CD4-positive, alpha-beta memory T cell (primary cell): ENCODE data around the gene CORO2B. TPM values are rescaled to one million over a fixed set of nuclear protein-coding genes. Genes with fewer than 3 reads are reported as not detected.
A peak's percentile ranks its signal among the peaks of the same experiment; 100 is the strongest.

ENCODE experiments used
- CTCF ChIA-PET: fragments of 350-600 bp; sonication (Branson Sonifier 250); formaldehyde crosslinking; loops from one replicate; lab custom pipeline; 2021; ENCODE audit warnings: inconsistent platforms; ENCODE audit not compliant: partially characterized antibody; lab: Charles Lee
- POLR2A ChIA-PET: fragments of 350-600 bp; sonication (Branson Sonifier 250); formaldehyde crosslinking; loops from one replicate; lab custom pipeline; 2021; ENCODE audit not compliant: partially characterized antibody; lab: Charles Lee
- DNase-seq, 5 donors: peaks; one replicate each; pipeline versions ENCODE4 v3.0.0 to v3.0.0-alpha.2; 2020 to 2022; ENCODE audit warnings: mixed read lengths in 1 of 5
- H3K27ac ChIP-seq: one replicate; pipeline ENCODE4 v1.7.0; 2013; ENCODE audit warnings: low read depth, low read length
- H3K27me3 ChIP-seq: 2 replicates; pipeline ENCODE4 v1.7.0; 2013; ENCODE audit warnings: mild to moderate bottlenecking, low read length, moderate library complexity; ENCODE audit not compliant: insufficient read depth
- H3K36me3 ChIP-seq: 2 replicates; pipeline ENCODE4 v1.7.0; 2013; ENCODE audit warnings: mild to moderate bottlenecking, low read length, moderate library complexity; ENCODE audit not compliant: insufficient read depth
- H3K4me1 ChIP-seq: 2 replicates; pipeline ENCODE4 v1.7.0; 2013; ENCODE audit warnings: mild to moderate bottlenecking, low read length, moderate library complexity; ENCODE audit not compliant: insufficient read depth
- H3K4me3 ChIP-seq, 2 donors: one replicate each; pipeline ENCODE4 v1.7.0; 2013; ENCODE audit warnings: low read length in 2 of 2, mild to moderate bottlenecking in 1 of 2
- H3K9me3 ChIP-seq, 2 donors: one replicate each; pipeline ENCODE4 v1.7.0; 2013; ENCODE audit warnings: low read length in 2 of 2, control low read depth in 1 of 2; ENCODE audit not compliant: control insufficient read depth in 1 of 2
- H3K27ac Mint-ChIP-seq, 7 donors: one replicate each; pipeline ENCODE4 v1.8.0; 2020 to 2021; ENCODE audit warnings: mixed read lengths in 7 of 7, mild to moderate bottlenecking in 6 of 7, inconsistent platforms in 3 of 7, moderate library complexity in 3 of 7
- H3K27me3 Mint-ChIP-seq, 2 donors: one replicate each; pipeline ENCODE4 v1.8.0; 2020 to 2021; ENCODE audit warnings: mixed read lengths in 2 of 2
- H3K36me3 Mint-ChIP-seq, 2 donors: one replicate each; pipeline ENCODE4 v1.8.0; 2020 to 2021; ENCODE audit warnings: mixed read lengths in 2 of 2, inconsistent platforms in 1 of 2, mild to moderate bottlenecking in 1 of 2
- H3K4me1 Mint-ChIP-seq, 4 donors: one replicate each; pipeline ENCODE4 v1.8.0; 2020 to 2021; ENCODE audit warnings: mixed read lengths in 4 of 4, mild to moderate bottlenecking in 1 of 4
- H3K4me3 Mint-ChIP-seq, 8 donors: one replicate each; pipeline ENCODE4 v1.8.0; 2020 to 2021; ENCODE audit warnings: mixed read lengths in 8 of 8, mild to moderate bottlenecking in 7 of 8, moderate library complexity in 6 of 8, inconsistent platforms in 3 of 8
- H3K9me3 Mint-ChIP-seq, 8 donors: one replicate each; pipeline ENCODE4 v1.8.0; 2020 to 2021; ENCODE audit warnings: mixed read lengths in 8 of 8, mild to moderate bottlenecking in 5 of 8, inconsistent platforms in 3 of 8, moderate library complexity in 1 of 8
- intact Hi-C: fragments of 100-400 bp; cut with micrococcal nuclease; formaldehyde crosslinking; loops from one replicate; pipeline ENCODE4 v1.15.1; 2023
- polyA plus RNA-seq, 2 donors: library from polyadenylated mRNA; unstranded; fragments of 300-500 nt; fragmentation: Illumina TruSeq; gene quantifications; one replicate each; pipeline ENCODE4 v1.2.3, GENCODE V29; 2021
- total RNA-seq, 2 experiments: library from RNA; stranded (reverse); gene quantifications; one replicate each; pipeline ENCODE4 v1.2.3, GENCODE V29; 2021

Gene CORO2B
- total and polyA plus RNA-seq, 4 experiments from 2014 or later = not detected

DNA sequence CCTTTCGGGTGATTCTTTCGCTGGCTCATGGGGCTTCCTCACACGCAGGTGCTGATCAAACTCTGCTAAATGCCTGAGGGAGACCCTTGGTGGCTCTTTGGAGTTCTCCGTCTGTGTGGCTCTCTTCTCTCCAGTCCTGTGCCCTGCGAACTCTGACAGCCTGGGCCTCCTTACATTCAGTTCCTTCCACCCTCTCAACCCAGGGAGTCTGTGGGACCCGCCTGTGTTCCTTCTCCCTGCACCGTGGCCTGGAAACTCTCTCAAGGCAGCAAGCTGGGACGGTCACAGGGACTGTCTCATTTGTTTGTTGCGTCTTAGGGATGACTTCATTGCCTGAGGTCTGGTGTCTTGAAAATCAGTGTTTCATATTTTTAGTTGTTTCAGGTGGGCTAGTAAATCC is 37.0 kb upstream of the CORO2B start:
- Mint-ChIP-seq H3K9me3 (peaks cover 0 to 8% (median 4%) of the 10 kb centered on the region in 8 donors), H3K4me3 (no peak overlapping the region), H3K27me3 (peaks cover 15 to 26% of the 10 kb centered on the region in 2 donors), H3K36me3 (no peaks in the 10 kb centered on the region), H3K4me1 (no peaks in the 10 kb centered on the region), H3K27ac (peak overlapping the region in 1 of 7 donors; percentile 61)
- no peaks in the 10 kb centered on the region for H3K36me3 ChIP-seq
- H3K9me3 ChIP-seq = no peaks in the 10 kb centered on the region
- no peaks in the 10 kb centered on the region for H3K4me1 ChIP-seq
- CTCF ChIA-PET = interaction anchor here (1.1 to 5.8 kb wide), 2 partner anchors 8 to 334 kb away, joined by 3 to 46 read pairs; no protein-coding TSS in a partner anchor
- DNase-seq = no peak
- H3K27me3 ChIP-seq = no peaks in the 10 kb centered on the region
- no peak overlapping the region for H3K4me3 ChIP-seq
- H3K27ac ChIP-seq = no peak overlapping the region
- POLR2A ChIA-PET = no interaction called here
- intact Hi-C loops = no loop called here

- H3K27me3 ChIP-seq = no peaks in the 10 kb centered on the region
- POLR2A ChIA-PET = no interaction called here
- no peak overlapping the region for H3K4me3 ChIP-seq
- no peak overlapping the region for H3K27ac ChIP-seq
- Mint-ChIP-seq H3K27me3 (peaks cover 15 to 26% of the 10 kb centered on the region in 2 donors), H3K36me3 (no peaks in the 10 kb centered on the region), H3K4me3 (no peak overlapping the region), H3K27ac (no peak overlapping the region), H3K9me3 (peaks cover 0 to 8% (median 4%) of the 10 kb centered on the region in 8 donors), H3K4me1 (no peaks in the 10 kb centered on the region)
- CTCF ChIA-PET = interaction anchor here (0.8 to 1.1 kb wide), 2 partner anchors 8 to 334 kb away, joined by 3 to 5 read pairs; no protein-coding TSS in a partner anchor
- DNase-seq = no peak
- H3K4me1 ChIP-seq = no peaks in the 10 kb centered on the region
- no peaks in the 10 kb centered on the region for H3K36me3 ChIP-seq
- no peaks in the 10 kb centered on the region for H3K9me3 ChIP-seq
- intact Hi-C loops = no loop called here
These were observed 36.4 kb upstream of the CORO2B start for GRCh38 chr15:68542348-68542747.

GRCh38 chr15:68542771-68543164 is 36.0 kb upstream of the CORO2B start:
- DNase-seq = no peak
- Histone ChIP-seq H3K27ac (no peak overlapping the region), H3K9me3 (no peaks in the 10 kb centered on the region), H3K27me3 (no peaks in the 10 kb centered on the region), H3K36me3 (no peaks in the 10 kb centered on the region), H3K4me3 (no peak overlapping the region), H3K4me1 (no peaks in the 10 kb centered on the region)
- CTCF ChIA-PET = interaction anchor here (0.8 to 1.1 kb wide), 2 partner anchors 7 to 333 kb away, joined by 3 to 5 read pairs; no protein-coding TSS in a partner anchor
- Mint-ChIP-seq H3K4me3 (no peak overlapping the region), H3K27ac (no peak overlapping the region), H3K4me1 (no peaks in the 10 kb centered on the region), H3K36me3 (no peaks in the 10 kb centered on the region), H3K27me3 (peaks cover 15 to 26% of the 10 kb centered on the region in 2 donors), H3K9me3 (peaks cover 0 to 8% (median 4%) of the 10 kb centered on the region in 8 donors)
- intact Hi-C loops = no loop called here
- POLR2A ChIA-PET = no interaction called here

- Histone ChIP-seq H3K9me3 (no peaks in the 10 kb centered on the region), H3K27me3 (no peaks in the 10 kb centered on the region), H3K36me3 (no peaks in the 10 kb centered on the region), H3K4me3 (no peak overlapping the region), H3K4me1 (no peaks in the 10 kb centered on the region), H3K27ac (no peak overlapping the region)
- Mint-ChIP-seq H3K9me3 (peaks cover 0 to 8% (median 4%) of the 10 kb centered on the region in 8 donors), H3K4me1 (no peaks in the 10 kb centered on the region), H3K27ac (no peak overlapping the region), H3K4me3 (no peak overlapping the region), H3K36me3 (no peaks in the 10 kb centered on the region), H3K27me3 (peaks cover 17 to 29% of the 10 kb centered on the region in 2 donors)
- DNase-seq = no peak
- intact Hi-C loops = no loop called here
- ChIA-PET CTCF (no interaction called here), POLR2A (no interaction called here)
These were observed 35.4 kb upstream of the CORO2B start for GRCh38 chr15:68543165-68544008.

DNA sequence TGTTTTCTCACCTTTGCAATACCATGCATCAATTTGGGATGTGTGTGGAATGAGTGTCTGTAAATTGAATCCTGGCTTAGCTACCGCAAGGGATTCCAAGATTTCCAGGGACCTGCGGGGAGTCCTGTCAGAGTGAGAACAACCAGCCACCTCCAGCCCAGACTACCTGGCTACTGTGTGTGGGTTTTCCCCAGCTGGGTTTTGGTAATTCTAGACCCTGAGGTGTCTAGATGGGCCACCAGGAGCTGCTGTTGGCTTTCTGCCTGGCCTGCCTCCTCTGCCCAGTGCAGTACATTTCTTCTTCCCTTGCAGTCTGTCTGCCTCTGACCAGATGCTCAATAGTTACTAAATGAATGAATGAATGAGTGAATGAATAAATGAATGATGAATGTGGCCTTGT is 32.5 kb upstream of the CORO2B start:
- no peak overlapping the region for H3K27ac ChIP-seq
- intact Hi-C loops = no loop called here
- CTCF ChIA-PET = interaction anchor here (0.9 to 1.3 kb wide), 3 partner anchors 11 to 379 kb away, joined by 3 read pairs; no protein-coding TSS in a partner anchor
- POLR2A ChIA-PET = interaction anchor here (0.6 kb wide), 1 partner anchor 15 kb away, joined by 4 read pairs; no protein-coding TSS in a partner anchor
- H3K9me3 ChIP-seq = no peaks in the 10 kb centered on the region
- no peaks in the 10 kb centered on the region for H3K36me3 Mint-ChIP-seq
- H3K4me3 Mint-ChIP-seq = no peak overlapping the region
- H3K9me3 Mint-ChIP-seq = peaks cover 0 to 2% (median 0%) of the 10 kb centered on the region in 8 donors
- H3K27ac Mint-ChIP-seq = no peak overlapping the region
- no peaks in the 10 kb centered on the region for H3K4me1 ChIP-seq
- no peak overlapping the region for H3K4me3 ChIP-seq
- peaks cover 4% of the 10 kb centered on the region for H3K27me3 ChIP-seq
- H3K27me3 Mint-ChIP-seq = peaks cover 26 to 35% of the 10 kb centered on the region in 2 donors
- DNase-seq = no peak
- no peaks in the 10 kb centered on the region for H3K36me3 ChIP-seq
- peaks cover 0 to 3% (median 0%) of the 10 kb centered on the region in 4 donors for H3K4me1 Mint-ChIP-seq

GRCh38 chr15:68548364-68548763 is 30.4 kb upstream of the CORO2B start:
- H3K4me1 Mint-ChIP-seq = peaks cover 0 to 3% (median 0%) of the 10 kb centered on the region in 4 donors

GRCh38 chr15:68550004-68550403 is 28.8 kb upstream of the CORO2B start:
- H3K4me1 Mint-ChIP-seq = peaks cover 0 to 3% (median 0%) of the 10 kb centered on the region in 4 donors
- H3K27ac Mint-ChIP-seq = no peak overlapping the region
- intact Hi-C loops = loop anchor here (1.0 kb wide), 2 partner anchors 297 to 325 kb away; no protein-coding TSS in a partner anchor
- no peaks in the 10 kb centered on the region for H3K36me3 Mint-ChIP-seq
- Histone ChIP-seq H3K27me3 (peaks cover 4% of the 10 kb centered on the region), H3K9me3 (no peaks in the 10 kb centered on the region), H3K4me1 (no peaks in the 10 kb centered on the region), H3K36me3 (no peaks in the 10 kb centered on the region), H3K27ac (no peak overlapping the region), H3K4me3 (no peak overlapping the region)
- CTCF ChIA-PET = interaction anchor here (0.8 to 4.2 kb wide), 26 partner anchors 8 to 436 kb away, joined by 3 to 46 read pairs (median 5); no protein-coding TSS in a partner anchor
- H3K4me3 Mint-ChIP-seq = no peak overlapping the region
- POLR2A ChIA-PET = interaction anchor here (0.6 kb wide), 1 partner anchor 10 kb away, joined by 3 read pairs; no protein-coding TSS in a partner anchor
- peaks cover 32 to 39% of the 10 kb centered on the region in 2 donors for H3K27me3 Mint-ChIP-seq
- DNase-seq = no peak
- peaks cover 0 to 4% (median 0%) of the 10 kb centered on the region in 8 donors for H3K9me3 Mint-ChIP-seq

More at GRCh38 chr15:68548364-68548763, 30.4 kb upstream of the CORO2B start:
- intact Hi-C loops = no loop called here
- Histone ChIP-seq H3K27ac (no peak overlapping the region), H3K4me3 (no peak overlapping the region), H3K4me1 (no peaks in the 10 kb centered on the region), H3K9me3 (no peaks in the 10 kb centered on the region), H3K36me3 (no peaks in the 10 kb centered on the region), H3K27me3 (peaks cover 4% of the 10 kb centered on the region)
- peaks cover 22 to 37% of the 10 kb centered on the region in 2 donors for H3K27me3 Mint-ChIP-seq
- H3K4me3 Mint-ChIP-seq = no peak overlapping the region
- peaks cover 0 to 2% (median 0%) of the 10 kb centered on the region in 8 donors for H3K9me3 Mint-ChIP-seq
- H3K27ac Mint-ChIP-seq = no peak overlapping the region
- ChIA-PET POLR2A (no interaction called here), CTCF (interaction anchor here (1.0 to 4.2 kb wide), 7 partner anchors 9 to 375 kb away, joined by 3 to 46 read pairs (median 22); no protein-coding TSS in a partner anchor)
- no peaks in the 10 kb centered on the region for H3K36me3 Mint-ChIP-seq
- DNase-seq = no peak
